Upper lobe of right lung (tissue), 1 donor: ENCODE data around the gene MYO18A. TPM values are rescaled to one million over a fixed set of nuclear protein-coding genes. Genes with fewer than 3 reads are reported as not detected.

Experiments
- ATAC-seq: fragments of 200-7000 bp; cut with Tn5 transposase; one replicate; pipeline ENCODE4 v1.9.1; 2020; ENCODE audit warnings: mild to moderate bottlenecking, moderate library complexity
- DNase-seq: peaks from one replicate; pipeline ENCODE4 v3.0.0-alpha.2; 2020
- H3K27ac ChIP-seq: fragments of 200-600 bp; one replicate; pipeline ENCODE4 v1.8.0; 2022
- H3K27me3 ChIP-seq: fragments of 200-600 bp; one replicate; pipeline ENCODE4 v1.8.0; 2022; ENCODE audit warnings: mild to moderate bottlenecking
- H3K36me3 ChIP-seq: fragments of 200-600 bp; one replicate; pipeline ENCODE4 v1.8.0; 2022
- H3K4me1 ChIP-seq: fragments of 200-600 bp; one replicate; pipeline ENCODE4 v1.8.0; 2022
- H3K4me3 ChIP-seq: fragments of 200-600 bp; one replicate; pipeline ENCODE4 v1.8.0; 2022; ENCODE audit warnings: mild to moderate bottlenecking
- H3K9me3 ChIP-seq: fragments of 200-600 bp; one replicate; pipeline ENCODE4 v1.8.0; 2022
- CTCF ChIP-seq: fragments of 200-600 bp; IDR thresholded peaks from one replicate; pipeline ENCODE4 v1.8.0; 2022; ENCODE audit warnings: antibody characterized with exemption
- intact Hi-C: fragments of 100-400 bp; cut with DNase I; formaldehyde crosslinking; loops from one replicate; pipeline ENCODE4 v1.11.0; 2022
- total RNA-seq: library from RNA; stranded (reverse); fragmentation: NEBNext Ultra II Directional; extraction: Animal tissue kit (Norgen Biotek cat#: 25700); gene quantifications from one replicate; pipeline ENCODE4 v1.2.1, GENCODE V29; 2021
- donor health status: DM: no; HTN: yes; CAD: no; lungs with severe emphysema.

The MYO18A gene
- total RNA-seq, 1 donor from 2014 or later, result 51.0 TPM

GRCh38 chr17:29054835-29055234 lies 125.4 kb downstream of the MYO18A start:
- ATAC-seq, result peak; percentile 30
- H3K36me3 ChIP-seq, result no peaks in the 10 kb centered on the region
- no peaks in the 10 kb centered on the region for H3K9me3 ChIP-seq
- no peak overlapping the region for H3K4me3 ChIP-seq
- TF ChIP-seq CTCF, result no peak
- H3K4me1 ChIP-seq, result no peaks in the 10 kb centered on the region
- H3K27me3 ChIP-seq, result no peaks in the 10 kb centered on the region
- H3K27ac ChIP-seq, result no peak overlapping the region
- no peak for DNase-seq
- intact Hi-C loops, result no loop called here

- ATAC-seq (no peak), DNase-seq (no peak)
- Histone ChIP-seq H3K4me3 (no peak overlapping the region), H3K27ac (no peak overlapping the region), H3K4me1 (no peaks in the 10 kb centered on the region), H3K36me3 (no peaks in the 10 kb centered on the region), H3K9me3 (no peaks in the 10 kb centered on the region), H3K27me3 (no peaks in the 10 kb centered on the region)
- intact Hi-C loops, result no loop called here
- no peak for TF ChIP-seq CTCF
Observed at GRCh38 chr17:29051731-29052130, 128.5 kb downstream of the MYO18A start.

DNA sequence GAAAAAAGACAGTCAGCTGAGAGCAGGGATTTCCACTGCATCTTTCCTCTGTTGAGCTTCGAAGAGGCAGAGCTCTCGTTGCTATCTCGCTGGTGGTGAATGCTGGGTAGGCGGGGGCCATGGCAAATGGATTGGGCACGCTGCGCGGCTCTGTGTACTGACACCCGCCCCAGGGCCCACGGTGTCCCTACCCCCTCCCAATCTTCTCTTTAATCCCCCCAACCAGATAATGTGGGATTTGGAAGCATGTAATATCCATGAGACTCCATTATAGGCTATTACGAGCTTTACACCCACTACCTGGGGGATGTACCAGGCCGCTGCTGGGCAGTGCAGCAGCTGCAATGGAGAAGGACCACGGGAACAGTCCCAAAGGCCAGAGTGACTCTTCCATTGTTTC lies 129.0 kb downstream of the MYO18A start:
- DNase-seq (no peak), ATAC-seq (no peak)
- no peak overlapping the region for H3K4me3 ChIP-seq
- H3K9me3 ChIP-seq, result no peaks in the 10 kb centered on the region
- no peaks in the 10 kb centered on the region for H3K36me3 ChIP-seq
- H3K4me1 ChIP-seq, result no peaks in the 10 kb centered on the region
- no peak overlapping the region for H3K27ac ChIP-seq
- no peak for TF ChIP-seq CTCF
- intact Hi-C loops, result no loop called here
- H3K27me3 ChIP-seq, result no peaks in the 10 kb centered on the region

GRCh38 chr17:29050176-29050575 lies 130.0 kb downstream of the MYO18A start:
- H3K27ac ChIP-seq, result no peak overlapping the region
- H3K27me3 ChIP-seq, result no peaks in the 10 kb centered on the region
- intact Hi-C loops, result no loop called here
- H3K4me3 ChIP-seq, result no peak overlapping the region
- no peaks in the 10 kb centered on the region for H3K36me3 ChIP-seq
- no peak for TF ChIP-seq CTCF
- H3K9me3 ChIP-seq, result no peaks in the 10 kb centered on the region
- H3K4me1 ChIP-seq, result no peaks in the 10 kb centered on the region
- ATAC-seq (no peak), DNase-seq (no peak)

DNA sequence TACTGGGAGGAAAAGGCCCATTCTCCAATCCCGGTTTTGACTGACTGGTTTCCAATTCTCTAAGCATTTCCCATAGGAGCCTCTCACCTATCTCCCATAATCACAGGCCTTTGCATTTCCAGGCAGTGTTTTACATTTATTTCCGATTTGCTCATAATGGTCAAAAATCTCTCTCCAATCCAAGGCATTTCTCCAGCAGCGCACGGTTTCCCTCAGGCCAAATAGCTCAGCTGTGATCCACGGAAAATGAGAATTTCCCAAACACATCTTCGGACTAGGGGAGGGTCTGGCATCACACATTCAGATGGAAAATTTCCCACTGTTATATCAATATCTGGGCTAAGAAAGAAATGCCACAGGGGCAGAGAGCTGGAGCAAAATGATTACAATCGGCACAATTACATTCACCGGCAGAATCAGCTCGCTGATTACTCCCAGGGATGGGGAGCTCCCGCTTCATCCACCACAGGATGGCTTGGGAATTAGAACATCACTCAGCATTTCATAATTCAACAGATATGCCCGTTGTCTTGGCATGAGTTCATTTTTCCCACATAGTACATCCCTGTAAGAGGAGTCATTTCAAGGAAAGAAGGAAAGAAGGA lies 130.6 kb downstream of the MYO18A start:
- DNase-seq (no peak), ATAC-seq (no peak)
- Histone ChIP-seq H3K4me1 (no peaks in the 10 kb centered on the region), H3K9me3 (no peaks in the 10 kb centered on the region), H3K27me3 (no peaks in the 10 kb centered on the region), H3K27ac (no peak overlapping the region), H3K4me3 (no peak overlapping the region), H3K36me3 (no peaks in the 10 kb centered on the region)
- no peak for TF ChIP-seq CTCF
- intact Hi-C loops, result no loop called here
